Stimulated activated CD8-positive, alpha-beta memory T cell treated with anti-CD3 and anti-CD28 coated beads, Interleukin-7, amount 100 ng/mL, for 4 hours (primary cell): ENCODE data around the gene MORC3.

ENCODE experiments used
- DNase-seq, 2 donors: peaks; one replicate each; pipeline ENCODE4 v3.0.0-alpha.2; 2020; ENCODE audit warnings: low read depth in 2 of 2

MORC3 gene

DNA sequence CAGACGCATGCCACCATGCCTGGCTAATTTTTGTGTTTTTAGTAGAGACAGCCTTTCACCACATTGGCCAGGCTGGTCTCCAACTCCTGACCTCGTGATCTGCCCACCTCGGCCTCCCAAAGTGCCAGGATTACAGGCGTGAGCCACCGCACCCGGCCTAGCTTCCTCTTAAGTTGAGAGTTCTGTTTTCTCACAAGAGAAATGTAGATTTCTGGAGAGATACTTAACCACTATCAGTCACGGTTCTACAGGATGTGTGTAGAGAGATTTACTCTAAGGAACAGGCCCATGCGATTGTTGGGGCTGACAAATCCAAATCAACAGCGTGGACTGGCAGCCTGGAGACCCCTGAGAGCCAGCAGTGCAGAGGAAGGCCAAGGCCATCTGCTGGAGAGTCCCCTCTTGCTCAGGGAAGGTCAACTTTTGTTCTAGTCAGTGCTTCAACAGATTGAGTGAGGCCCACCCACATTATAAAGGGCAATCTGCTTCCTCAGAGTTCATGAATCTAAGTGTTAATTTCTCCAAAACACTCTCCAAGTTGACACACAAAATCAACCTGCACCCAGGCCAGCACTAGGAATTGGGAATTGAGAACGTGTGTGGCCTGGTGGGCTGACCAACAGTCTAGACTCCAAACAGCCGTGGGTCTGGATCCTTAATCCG is 103.9 kb downstream of the MORC3 start:
- no peak for DNase-seq

DNA sequence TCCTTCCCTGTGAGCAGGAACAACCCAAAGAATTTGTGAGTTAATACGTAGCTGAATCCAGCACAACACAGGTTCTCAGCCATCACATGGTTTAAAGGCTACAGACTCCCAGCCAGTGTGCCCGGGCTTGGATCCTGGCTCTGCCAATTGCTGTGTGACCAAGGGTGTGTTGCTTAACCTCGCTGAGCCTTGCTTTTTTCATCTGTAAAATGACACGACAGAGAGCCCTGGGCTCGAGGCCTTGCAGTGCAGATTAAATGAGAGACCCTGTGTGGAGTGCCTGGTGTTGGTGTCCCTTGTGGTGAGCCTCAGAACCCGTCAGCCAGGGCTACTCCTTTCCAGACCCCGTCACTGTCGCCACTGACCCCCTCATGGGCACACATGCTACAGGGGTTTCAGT is 104.6 kb downstream of the MORC3 start:
- DNase-seq = no peak

DNA sequence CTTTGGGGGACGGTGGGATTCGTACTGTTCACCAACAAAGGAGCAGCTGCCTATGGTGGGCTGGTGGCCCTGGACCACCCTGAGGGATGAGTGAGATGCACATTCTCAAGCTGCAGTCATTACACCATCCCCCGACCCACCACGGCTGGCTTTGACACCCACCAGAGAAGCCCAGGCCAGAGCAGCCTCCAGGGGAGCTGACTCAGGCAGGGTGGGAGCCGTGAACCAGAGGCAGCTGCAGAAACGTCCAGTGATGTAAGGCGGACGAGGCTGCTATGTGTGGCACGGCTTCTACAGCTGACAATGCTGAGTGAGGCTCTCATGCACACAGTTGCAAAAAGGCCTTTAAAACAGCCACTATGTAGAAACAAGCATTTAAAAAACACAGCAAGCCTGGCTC is 105.3 kb downstream of the MORC3 start:
- DNase-seq = no peak
